ENCODE results near the gene HSPB2.

GRCh38 chr11:111923351-111923788 is 10.8 kb downstream of the HSPB2 start:
- TF ChIP-seq CTCF (conservative IDR thresholded peaks at IDR 0.05; ENCODE audit: low read depth, low read length) (no peak), POLR2A (IDR thresholded peaks at IDR 0.05; ENCODE audit: low read depth, low read length) (0 out of 2 replicates have a peak, but pooled peaks have one; percentile 15), RFX5 (IDR thresholded peaks at IDR 0.05; ENCODE audit: low read depth, low read length) (no peak), RAD21 (IDR thresholded peaks at IDR 0.05; ENCODE audit: low read length) (no peak), USF2 (IDR thresholded peaks at IDR 0.05; ENCODE audit: low read depth, low read length) (no peak)

Data from IMR-90 (cell line).